ENCODE data around the gene FBXL16. TPM values are rescaled to one million over a fixed set of nuclear protein-coding genes. Genes with fewer than 3 reads are reported as not detected.

The FBXL16 gene
- total RNA-seq, 2 donors from 2014 or later: 1.3 to 1.7 TPM

GRCh38 chr16:672371-672770 lies 33.2 kb downstream of the FBXL16 start:
- TF ChIP-seq CTCF (IDR thresholded peaks at IDR 0.05): no peak
- Histone ChIP-seq H3K36me3 (peaks cover 44% of the 10 kb centered on the region), H3K9me3 (no peaks in the 10 kb centered on the region), H3K4me1 (peaks cover 0 to 43% of the 10 kb centered on the region in 2 donors), H3K4me3 (no peak overlapping the region), H3K27ac (no peak overlapping the region), H3K27me3 (no peaks in the 10 kb centered on the region)
- DNase-seq (ENCODE audit: low spot score): no peak

- Histone ChIP-seq H3K27ac (no peak overlapping the region), H3K27me3 (no peaks in the 10 kb centered on the region), H3K36me3 (peaks cover 44% of the 10 kb centered on the region), H3K4me1 (peaks cover 0 to 47% of the 10 kb centered on the region in 2 donors), H3K9me3 (no peaks in the 10 kb centered on the region), H3K4me3 (no peak overlapping the region)
- no peak for TF ChIP-seq CTCF (IDR thresholded peaks at IDR 0.05)
- no peak for DNase-seq (ENCODE audit: low spot score)
These were observed 34.1 kb downstream of the FBXL16 start for GRCh38 chr16:671353-672131.

GRCh38 chr16:670485-671352 lies 34.9 kb downstream of the FBXL16 start:
- H3K36me3 ChIP-seq: peaks cover 44% of the 10 kb centered on the region
- H3K27me3 ChIP-seq: no peaks in the 10 kb centered on the region
- no peak for TF ChIP-seq CTCF (IDR thresholded peaks at IDR 0.05)

DNA sequence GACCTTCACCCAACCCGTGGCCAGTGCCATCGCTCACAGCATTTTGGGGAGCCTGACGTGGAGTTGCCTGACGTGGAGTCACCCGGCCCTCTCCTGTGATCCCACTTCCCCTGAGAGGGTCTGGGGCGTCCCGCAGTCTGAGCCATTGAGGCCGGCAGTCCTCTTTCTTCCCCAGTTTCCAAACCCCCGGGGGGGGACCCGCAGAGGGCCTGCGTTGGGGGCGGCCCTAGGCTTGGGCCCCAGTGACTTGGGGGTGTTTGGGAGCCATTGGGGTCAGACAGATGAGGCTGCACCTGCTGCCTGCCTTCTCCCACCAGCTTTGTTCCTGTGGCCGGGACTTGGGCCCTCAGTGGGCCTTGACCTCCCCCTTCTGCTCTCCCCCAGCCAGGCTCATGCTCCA lies 35.9 kb downstream of the FBXL16 start:
- TF ChIP-seq CTCF (IDR thresholded peaks at IDR 0.05): no peak
- peaks cover 44% of the 10 kb centered on the region for H3K36me3 ChIP-seq

More at GRCh38 chr16:670485-671352, 34.9 kb downstream of the FBXL16 start:
- Histone ChIP-seq H3K4me1 (peaks cover 0 to 40% of the 10 kb centered on the region in 2 donors), H3K4me3 (no peak overlapping the region), H3K9me3 (no peaks in the 10 kb centered on the region), H3K27ac (no peak overlapping the region)
- no peak for DNase-seq (ENCODE audit: low spot score)

GRCh38 chr16:668519-669171 lies 37.0 kb downstream of the FBXL16 start:
- no peak for TF ChIP-seq CTCF (IDR thresholded peaks at IDR 0.05)
- H3K4me3 ChIP-seq: peak overlapping the region; percentile 99 to 100
- peaks cover 0 to 23% of the 10 kb centered on the region in 2 donors for H3K4me1 ChIP-seq
- H3K27ac ChIP-seq: peak overlapping the region; percentile 90 to 92
- no peaks in the 10 kb centered on the region for H3K9me3 ChIP-seq
- no peak for DNase-seq (ENCODE audit: low spot score)
- H3K27me3 ChIP-seq: no peaks in the 10 kb centered on the region
- peaks cover 44% of the 10 kb centered on the region for H3K36me3 ChIP-seq

More for the DNA sequence above, 35.9 kb downstream of the FBXL16 start:
- Histone ChIP-seq H3K4me1 (peaks cover 0 to 30% of the 10 kb centered on the region in 2 donors), H3K27me3 (no peaks in the 10 kb centered on the region), H3K9me3 (no peaks in the 10 kb centered on the region), H3K4me3 (no peak overlapping the region), H3K27ac (no peak overlapping the region)
- DNase-seq (ENCODE audit: low spot score): no peak

All from right atrium auricular region (tissue), 2 donors.